Thyroid gland (tissue), 4 donors: ENCODE results near the gene MSLN. TPM values are rescaled to one million over a fixed set of nuclear protein-coding genes. Genes with fewer than 3 reads are reported as not detected.

Source experiments
- DNase-seq, 2 donors: peaks; one replicate each; pipeline ENCODE4 v3.0.0-alpha.2; 2019
- H3K27ac ChIP-seq, 3 donors: fragments of 200-600 bp; sonication (generic); 1 replicate in 2 of 3; 2 replicates in 1 of 3; pipeline ENCODE4 v1.5.1; 2016 to 2019; ENCODE audit warnings: mild to moderate bottlenecking in 1 of 3, moderate library complexity in 1 of 3
- H3K27me3 ChIP-seq: fragments of 200-600 bp; sonication (generic); one replicate; pipeline ENCODE4 v1.5.1; 2019
- H3K36me3 ChIP-seq, 2 donors: fragments of 200-600 bp; sonication (generic); one replicate each; pipeline ENCODE4 v1.5.1; 2016 to 2019
- H3K4me1 ChIP-seq, 2 donors: fragments of 200-600 bp; sonication (generic); one replicate each; pipeline ENCODE4 v1.5.1; 2017 to 2019
- H3K4me3 ChIP-seq, 3 donors: fragments of 200-600 bp; sonication (generic); replicated peaks in 1 of 3; 1 replicate in 2 of 3; 2 replicates in 1 of 3; pipeline ENCODE4 v1.5.1; 2016; ENCODE audit warnings: mild to moderate bottlenecking in 1 of 3
- H3K9me3 ChIP-seq: fragments of 200-600 bp; sonication (generic); one replicate; pipeline ENCODE4 v1.5.1; 2017
- POLR2A ChIP-seq, 2 donors: fragments of 450-650 bp; IDR thresholded peaks; one replicate each; pipeline ENCODE4 v1.6.1; 2017; ENCODE audit warnings: antibody characterized with exemption in 2 of 2, mild to moderate bottlenecking in 2 of 2, moderate library complexity in 1 of 2
- WGBS, 2 donors: methylation state at CpG; one replicate each; pipeline ENCODE4 v1.1.5; 2017; 5-methylcytosine and 5-hydroxymethylcytosine counted together
- intact Hi-C: fragments of 100-400 bp; cut with DNase I; formaldehyde crosslinking; loops from one replicate; pipeline ENCODE4 v1.15.1; 2023
- total RNA-seq, 4 donors: library from RNA; depleted of rRNA; stranded (reverse); fragments of >200 nt; gene quantifications; one replicate each; pipeline ENCODE4 v1.2.3, GENCODE V29; 2016
- TF ChIP-seq, protein P1 (sequence below), 6 experiments: fragments of 200-600 bp in 3 of 6; fragments of 450-650 bp in 3 of 6; sonication (generic) in 3 of 6; IDR thresholded peaks; one replicate each; pipeline ENCODE4 v1.5.1; 2016 to 2019; ENCODE audit warnings: antibody characterized with exemption in 6 of 6, mild to moderate bottlenecking in 2 of 6, inconsistent platforms in 1 of 6, moderate library complexity in 1 of 6

MSLN gene
- total RNA-seq, 4 donors from 2014 or later: not detected

DNA sequence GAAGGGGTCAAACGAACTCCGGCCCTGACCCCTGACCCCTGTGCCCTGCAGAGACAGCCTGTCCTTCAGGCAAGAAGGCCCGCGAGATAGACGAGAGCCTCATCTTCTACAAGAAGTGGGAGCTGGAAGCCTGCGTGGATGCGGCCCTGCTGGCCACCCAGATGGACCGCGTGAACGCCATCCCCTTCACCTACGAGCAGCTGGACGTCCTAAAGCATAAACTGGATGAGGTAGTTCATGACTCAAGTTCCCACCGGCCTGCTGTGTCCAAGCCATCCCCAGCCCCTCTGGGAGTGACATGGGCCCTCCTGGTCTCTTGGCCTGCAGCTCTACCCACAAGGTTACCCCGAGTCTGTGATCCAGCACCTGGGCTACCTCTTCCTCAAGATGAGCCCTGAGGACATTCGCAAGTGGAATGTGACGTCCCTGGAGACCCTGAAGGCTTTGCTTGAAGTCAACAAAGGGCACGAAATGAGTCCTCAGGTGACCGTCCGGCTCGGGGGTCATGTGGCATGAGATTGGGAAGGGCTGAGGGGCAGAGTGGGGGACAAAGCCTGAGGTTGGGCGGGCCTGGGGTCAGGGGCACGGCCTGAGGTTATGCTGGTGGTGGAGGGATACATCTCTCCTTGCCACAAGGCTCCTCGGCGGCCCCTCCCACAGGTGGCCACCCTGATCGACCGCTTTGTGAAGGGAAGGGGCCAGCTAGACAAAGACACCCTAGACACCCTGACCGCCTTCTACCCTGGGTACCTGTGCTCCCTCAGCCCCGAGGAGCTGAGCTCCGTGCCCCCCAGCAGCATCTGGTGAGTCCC lies 5.7 kb downstream of the MSLN start:
- H3K9me3 ChIP-seq: no peaks in the 10 kb centered on the region
- TF ChIP-seq, protein P1, sequence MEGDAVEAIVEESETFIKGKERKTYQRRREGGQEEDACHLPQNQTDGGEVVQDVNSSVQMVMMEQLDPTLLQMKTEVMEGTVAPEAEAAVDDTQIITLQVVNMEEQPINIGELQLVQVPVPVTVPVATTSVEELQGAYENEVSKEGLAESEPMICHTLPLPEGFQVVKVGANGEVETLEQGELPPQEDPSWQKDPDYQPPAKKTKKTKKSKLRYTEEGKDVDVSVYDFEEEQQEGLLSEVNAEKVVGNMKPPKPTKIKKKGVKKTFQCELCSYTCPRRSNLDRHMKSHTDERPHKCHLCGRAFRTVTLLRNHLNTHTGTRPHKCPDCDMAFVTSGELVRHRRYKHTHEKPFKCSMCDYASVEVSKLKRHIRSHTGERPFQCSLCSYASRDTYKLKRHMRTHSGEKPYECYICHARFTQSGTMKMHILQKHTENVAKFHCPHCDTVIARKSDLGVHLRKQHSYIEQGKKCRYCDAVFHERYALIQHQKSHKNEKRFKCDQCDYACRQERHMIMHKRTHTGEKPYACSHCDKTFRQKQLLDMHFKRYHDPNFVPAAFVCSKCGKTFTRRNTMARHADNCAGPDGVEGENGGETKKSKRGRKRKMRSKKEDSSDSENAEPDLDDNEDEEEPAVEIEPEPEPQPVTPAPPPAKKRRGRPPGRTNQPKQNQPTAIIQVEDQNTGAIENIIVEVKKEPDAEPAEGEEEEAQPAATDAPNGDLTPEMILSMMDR (IDR thresholded peaks at IDR 0.05): no peak
- TF ChIP-seq POLR2A (IDR thresholded peaks at IDR 0.05): no peak
- H3K27ac ChIP-seq: no peak overlapping the region
- H3K27me3 ChIP-seq: no peaks in the 10 kb centered on the region
- intact Hi-C loops: no loop called here
- no peak for DNase-seq
- no peaks in the 10 kb centered on the region for H3K4me1 ChIP-seq
- no peaks in the 10 kb centered on the region for H3K36me3 ChIP-seq
- WGBS, 2 donors: 88 to 89% methylated on average over 20 to 22 of the region's 29 CpGs
- H3K4me3 ChIP-seq: no peak overlapping the region

DNA sequence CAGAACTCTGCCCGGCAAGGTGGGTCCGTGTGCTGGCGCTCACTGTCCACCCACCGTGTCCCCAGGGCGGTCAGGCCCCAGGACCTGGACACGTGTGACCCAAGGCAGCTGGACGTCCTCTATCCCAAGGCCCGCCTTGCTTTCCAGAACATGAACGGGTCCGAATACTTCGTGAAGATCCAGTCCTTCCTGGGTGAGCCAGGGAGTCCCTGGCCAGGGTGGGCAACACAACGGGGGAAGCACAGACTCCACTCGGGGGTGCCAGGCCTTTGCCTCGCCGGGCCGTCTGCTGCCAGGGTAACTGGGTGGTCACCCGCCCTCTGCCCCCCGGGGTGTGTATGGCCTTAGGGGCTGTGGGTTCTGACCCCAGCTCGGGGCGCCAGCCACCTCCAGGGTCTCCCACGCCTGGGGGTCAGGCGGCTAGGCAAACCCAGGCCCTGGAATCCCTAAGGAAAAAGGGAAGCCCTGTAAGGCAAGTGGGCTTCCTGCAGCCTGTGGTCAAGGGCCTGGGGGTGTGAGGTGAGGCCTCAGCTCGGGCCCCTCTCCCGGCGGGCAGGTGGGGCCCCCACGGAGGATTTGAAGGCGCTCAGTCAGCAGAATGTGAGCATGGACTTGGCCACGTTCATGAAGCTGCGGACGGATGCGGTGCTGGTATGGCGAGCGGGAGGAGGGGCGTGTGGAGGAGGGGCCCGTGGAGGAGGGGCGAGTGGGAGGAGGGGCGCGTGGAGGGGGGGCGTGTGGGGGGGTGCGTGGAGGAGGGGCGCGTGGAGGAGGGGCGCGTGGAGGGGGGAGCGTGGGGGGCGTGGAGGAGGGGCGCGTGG lies 6.5 kb downstream of the MSLN start:
- TF ChIP-seq, protein P1 (IDR thresholded peaks at IDR 0.05): no peak
- TF ChIP-seq POLR2A (IDR thresholded peaks at IDR 0.05): no peak
- WGBS, 2 donors: 64 to 74% methylated on average over 14 to 24 of the region's 48 CpGs

DNA sequence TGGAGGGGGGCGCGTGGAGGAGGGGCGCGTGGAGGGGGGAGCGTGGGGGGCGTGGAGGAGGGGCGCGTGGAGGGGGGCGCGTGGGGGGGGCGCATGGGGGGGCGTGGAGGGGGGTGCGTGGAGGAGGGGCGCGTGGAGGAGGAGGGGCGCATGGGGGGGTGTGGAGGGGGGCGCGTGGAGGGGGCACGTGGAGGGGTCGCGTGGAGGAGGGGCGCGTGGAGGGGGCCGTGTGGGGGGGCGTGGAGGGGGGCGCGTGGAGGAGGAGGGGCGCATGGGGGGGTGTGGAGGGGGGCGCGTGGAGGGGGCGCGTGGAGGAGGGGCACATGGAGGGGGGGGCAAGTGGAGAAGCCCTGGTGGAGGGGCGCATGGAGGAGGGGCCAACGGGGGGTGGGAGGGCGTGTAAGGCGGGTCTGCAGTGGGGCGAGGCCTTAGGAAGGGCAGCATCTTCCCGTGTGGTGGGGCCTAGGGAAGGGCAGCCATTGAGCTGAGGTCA lies 7.3 kb downstream of the MSLN start:
- intact Hi-C loops: no loop called here
- no peak overlapping the region for H3K27ac ChIP-seq
- no peaks in the 10 kb centered on the region for H3K4me1 ChIP-seq
- H3K36me3 ChIP-seq: no peaks in the 10 kb centered on the region
- H3K27me3 ChIP-seq: no peaks in the 10 kb centered on the region
- TF ChIP-seq POLR2A (IDR thresholded peaks at IDR 0.05): no peak
- TF ChIP-seq, protein P1 (IDR thresholded peaks at IDR 0.05): no peak
- H3K4me3 ChIP-seq: no peak overlapping the region
- no peak for DNase-seq
- no peaks in the 10 kb centered on the region for H3K9me3 ChIP-seq
- 75 to 81% methylated on average over 16 to 19 of the region's 38 CpGs for WGBS, 2 donors

More for the DNA sequence above, 6.5 kb downstream of the MSLN start:
- H3K27ac ChIP-seq: no peak overlapping the region
- no peaks in the 10 kb centered on the region for H3K27me3 ChIP-seq
- no peaks in the 10 kb centered on the region for H3K4me1 ChIP-seq
- H3K9me3 ChIP-seq: no peaks in the 10 kb centered on the region
- intact Hi-C loops: no loop called here
- no peak overlapping the region for H3K4me3 ChIP-seq
- H3K36me3 ChIP-seq: no peaks in the 10 kb centered on the region
- DNase-seq: no peak

DNA sequence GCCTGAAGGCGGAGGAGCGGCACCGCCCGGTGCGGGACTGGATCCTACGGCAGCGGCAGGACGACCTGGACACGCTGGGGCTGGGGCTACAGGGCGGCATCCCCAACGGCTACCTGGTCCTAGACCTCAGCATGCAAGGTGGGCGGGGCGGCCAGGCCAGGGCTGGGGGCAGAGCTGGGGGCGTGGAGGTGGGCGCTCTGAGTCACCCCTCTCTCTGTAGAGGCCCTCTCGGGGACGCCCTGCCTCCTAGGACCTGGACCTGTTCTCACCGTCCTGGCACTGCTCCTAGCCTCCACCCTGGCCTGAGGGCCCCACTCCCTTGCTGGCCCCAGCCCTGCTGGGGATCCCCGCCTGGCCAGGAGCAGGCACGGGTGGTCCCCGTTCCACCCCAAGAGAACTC lies 7.9 kb downstream of the MSLN start:
- TF ChIP-seq, protein P1 (IDR thresholded peaks at IDR 0.05): no peak
- TF ChIP-seq POLR2A (IDR thresholded peaks at IDR 0.05): no peak
- Histone ChIP-seq H3K4me3 (no peak overlapping the region), H3K4me1 (no peaks in the 10 kb centered on the region), H3K27ac (no peak overlapping the region), H3K36me3 (no peaks in the 10 kb centered on the region), H3K9me3 (no peaks in the 10 kb centered on the region), H3K27me3 (no peaks in the 10 kb centered on the region)
- WGBS, 2 donors: 87 to 88% methylated on average over 4 to 6 of the region's 21 CpGs
- intact Hi-C loops: no loop called here
- no peak for DNase-seq
